HEK293 (cell line): ENCODE measurements around the gene MMS19.
A peak's percentile ranks its signal among the peaks of the same experiment; 100 is the strongest.

Experiments used
- CTCF ChIA-PET: fragments of 350-600 bp; formaldehyde crosslinking; extraction: SDS; loops from one replicate; lab custom pipeline; 2021; ENCODE audit warnings: antibody characterized with exemption; lab: Yijun Ruan, JAX
- POLR2A ChIA-PET: fragments of 300-600 bp; formaldehyde crosslinking; extraction: SDS; loops from one replicate; lab custom pipeline; 2020; ENCODE audit warnings: antibody characterized with exemption, inconsistent platforms; lab: Yijun Ruan, JAX
- H3K27ac ChIP-seq: fragments of 200-500 bp; sonication (Bioruptor generic); 2 replicates; pipeline ENCODE4 v1.5.1; 2014; ENCODE audit warnings: low read depth, low read length, control low read depth, inconsistent platforms; ENCODE audit errors: extremely low read depth
- H3K36me3 ChIP-seq, 2 experiments: fragments of 200-500 bp in 1 of 2; sonication (Bioruptor generic) in 1 of 2; 1 replicate in 1 of 2; 2 replicates in 1 of 2; pipeline ENCODE4 v1.5.1; 2014 to 2017; ENCODE audit warnings: inconsistent platforms in 2 of 2, low read length in 2 of 2; ENCODE audit not compliant: control insufficient read depth in 2 of 2, insufficient read depth in 1 of 2
- H3K4me1 ChIP-seq: fragments of 200-500 bp; sonication (Bioruptor generic); 2 replicates; pipeline ENCODE4 v1.5.1; 2014; ENCODE audit warnings: mild to moderate bottlenecking, low read length, inconsistent platforms; ENCODE audit not compliant: control insufficient read depth, insufficient read depth
- H3K4me3 ChIP-seq: 2 replicates; pipeline ENCODE4 v1.5.1; 2011; ENCODE audit warnings: low read depth, mild to moderate bottlenecking, control low read depth, low read length, moderate library complexity
- H3K9me3 ChIP-seq: fragments of 200-500 bp; sonication (Bioruptor generic); 2 replicates; pipeline ENCODE4 v1.5.1; 2014; ENCODE audit warnings: low read depth, low read length, inconsistent platforms; ENCODE audit not compliant: control insufficient read depth, insufficient read depth
- GFI1B ChIP-seq: fragments of 450-650 bp; formaldehyde crosslinking; IDR thresholded peaks from 2 replicates; pipeline ENCODE4 v1.5.1; 2016; ENCODE audit warnings: missing biosample characterization, missing genetic modification characterization
- KLF8 ChIP-seq: fragments of 450-650 bp; formaldehyde crosslinking; IDR thresholded peaks from 2 replicates; pipeline ENCODE4 v1.5.1; 2016; ENCODE audit warnings: missing biosample characterization, missing genetic modification characterization
- OSR2 ChIP-seq: fragments of 450-650 bp; formaldehyde crosslinking; IDR thresholded peaks from 2 replicates; pipeline ENCODE4 v1.5.1; 2016; ENCODE audit warnings: missing biosample characterization, missing genetic modification characterization
- PRDM1 ChIP-seq: fragments of 450-650 bp; formaldehyde crosslinking; IDR thresholded peaks from 2 replicates; pipeline ENCODE4; 2016; ENCODE audit warnings: missing biosample characterization, missing genetic modification characterization
- SP7 ChIP-seq: fragments of 450-650 bp; formaldehyde crosslinking; IDR thresholded peaks from 2 replicates; pipeline ENCODE4 v1.5.1; 2016; ENCODE audit warnings: missing biosample characterization, missing genetic modification characterization
- ZBTB17 ChIP-seq: fragments of 450-650 bp; formaldehyde crosslinking; IDR thresholded peaks from 2 replicates; pipeline ENCODE4 v1.5.1; 2016; ENCODE audit warnings: missing biosample characterization, missing genetic modification characterization
- ZBTB20 ChIP-seq: fragments of 450-650 bp; formaldehyde crosslinking; IDR thresholded peaks from 2 replicates; pipeline ENCODE4 v1.5.1; 2016; ENCODE audit warnings: missing biosample characterization, missing genetic modification characterization
- ZBTB7A ChIP-seq: fragments of 450-650 bp; formaldehyde crosslinking; IDR thresholded peaks from 2 replicates; pipeline ENCODE4 v1.5.1; 2016; ENCODE audit warnings: low read depth, missing biosample characterization, missing genetic modification characterization
- ZEB2 ChIP-seq: fragments of 450-650 bp; formaldehyde crosslinking; IDR thresholded peaks from 2 replicates; pipeline ENCODE4 v1.5.1; 2016; ENCODE audit warnings: missing biosample characterization, missing genetic modification characterization
- ZFP3 ChIP-seq: fragments of 450-650 bp; formaldehyde crosslinking; IDR thresholded peaks from 2 replicates; pipeline ENCODE4 v1.5.1; 2016; ENCODE audit warnings: low read depth, missing biosample characterization, missing genetic modification characterization
- ZFP37 ChIP-seq: fragments of 450-650 bp; formaldehyde crosslinking; IDR thresholded peaks from 2 replicates; pipeline ENCODE4 v1.5.1; 2016; ENCODE audit warnings: missing biosample characterization, missing genetic modification characterization
- ZNF10 ChIP-seq: fragments of 450-650 bp; formaldehyde crosslinking; IDR thresholded peaks from 2 replicates; pipeline ENCODE4 v1.5.1; 2017; ENCODE audit warnings: missing biosample characterization, missing genetic modification characterization
- ZNF157 ChIP-seq: fragments of 450-650 bp; formaldehyde crosslinking; IDR thresholded peaks from 2 replicates; pipeline ENCODE4 v1.5.1; 2016; ENCODE audit warnings: missing biosample characterization, missing genetic modification characterization
- ZNF175 ChIP-seq: fragments of 450-650 bp; formaldehyde crosslinking; IDR thresholded peaks from 2 replicates; pipeline ENCODE4 v1.5.1; 2016; ENCODE audit warnings: missing biosample characterization, missing genetic modification characterization
- ZNF211 ChIP-seq: fragments of 450-650 bp; formaldehyde crosslinking; IDR thresholded peaks from 2 replicates; pipeline ENCODE4 v1.5.1; 2016; ENCODE audit warnings: low read depth, missing biosample characterization, missing genetic modification characterization
- ZNF239 ChIP-seq: fragments of 450-650 bp; formaldehyde crosslinking; IDR thresholded peaks from 2 replicates; pipeline ENCODE4 v1.5.1; 2016; ENCODE audit warnings: missing biosample characterization, missing genetic modification characterization
- ZNF341 ChIP-seq: fragments of 450-650 bp; formaldehyde crosslinking; IDR thresholded peaks from 2 replicates; pipeline ENCODE4; 2016; ENCODE audit warnings: low read depth, missing biosample characterization, missing genetic modification characterization
- ZNF394 ChIP-seq: fragments of 450-650 bp; formaldehyde crosslinking; IDR thresholded peaks from 2 replicates; pipeline ENCODE4 v1.5.1; 2016; ENCODE audit warnings: missing biosample characterization, missing genetic modification characterization, mild to moderate bottlenecking, moderate library complexity, borderline replicate concordance
- ZNF404 ChIP-seq: fragments of 450-650 bp; formaldehyde crosslinking; IDR thresholded peaks from 2 replicates; pipeline ENCODE4 v1.5.1; 2017; ENCODE audit warnings: missing biosample characterization, missing genetic modification characterization
- ZNF433 ChIP-seq: fragments of 450-650 bp; formaldehyde crosslinking; IDR thresholded peaks from 2 replicates; pipeline ENCODE4 v1.5.1; 2016; ENCODE audit warnings: missing biosample characterization, missing genetic modification characterization, low read depth
- ZNF521 ChIP-seq: fragments of 450-650 bp; formaldehyde crosslinking; IDR thresholded peaks from 2 replicates; pipeline ENCODE4 v1.5.1; 2017; ENCODE audit warnings: missing biosample characterization, mild to moderate bottlenecking, missing genetic modification characterization
- ZNF530 ChIP-seq: fragments of 450-650 bp; formaldehyde crosslinking; IDR thresholded peaks from 2 replicates; pipeline ENCODE4 v1.5.1; 2016; ENCODE audit warnings: low read depth, missing biosample characterization, missing genetic modification characterization
- ZNF571 ChIP-seq: fragments of 450-650 bp; formaldehyde crosslinking; IDR thresholded peaks from 2 replicates; pipeline ENCODE4 v1.5.0; 2017; ENCODE audit warnings: missing biosample characterization, missing genetic modification characterization
- ZNF658 ChIP-seq: fragments of 450-650 bp; formaldehyde crosslinking; IDR thresholded peaks from 2 replicates; pipeline ENCODE4; 2016; ENCODE audit warnings: missing biosample characterization, missing genetic modification characterization
- ZNF837 ChIP-seq: fragments of 450-650 bp; formaldehyde crosslinking; IDR thresholded peaks from 2 replicates; pipeline ENCODE4 v1.5.1; 2016; ENCODE audit warnings: missing biosample characterization, missing genetic modification characterization
- ZSCAN23 ChIP-seq: fragments of 450-650 bp; formaldehyde crosslinking; IDR thresholded peaks from 2 replicates; pipeline ENCODE4 v1.5.1; 2016; ENCODE audit warnings: missing biosample characterization, missing genetic modification characterization
- ZSCAN30 ChIP-seq: fragments of 450-650 bp; IDR thresholded peaks from 2 replicates; pipeline ENCODE4 v1.5.1; 2018; ENCODE audit warnings: missing biosample characterization, mild to moderate bottlenecking, missing genetic modification characterization, moderate library complexity
- TF ChIP-seq, protein P1 (sequence below): fragments of 450-650 bp; formaldehyde crosslinking; IDR thresholded peaks from 2 replicates; pipeline ENCODE4 v1.5.1; 2017; ENCODE audit warnings: missing biosample characterization, missing genetic modification characterization
- TF ChIP-seq, protein P2 (sequence below): fragments of 450-650 bp; formaldehyde crosslinking; IDR thresholded peaks from 2 replicates; pipeline ENCODE4 v1.5.1; 2016; ENCODE audit warnings: missing biosample characterization, missing genetic modification characterization
- TF ChIP-seq, protein P3 (sequence below): fragments of 450-650 bp; formaldehyde crosslinking; IDR thresholded peaks from 2 replicates; pipeline ENCODE4 v1.5.1; 2016; ENCODE audit warnings: missing biosample characterization, missing genetic modification characterization
- TF ChIP-seq, protein P4 (sequence below): fragments of 450-650 bp; formaldehyde crosslinking; IDR thresholded peaks from 2 replicates; pipeline ENCODE4 v1.5.1; 2016; ENCODE audit warnings: missing biosample characterization, missing genetic modification characterization

MMS19 gene

DNA sequence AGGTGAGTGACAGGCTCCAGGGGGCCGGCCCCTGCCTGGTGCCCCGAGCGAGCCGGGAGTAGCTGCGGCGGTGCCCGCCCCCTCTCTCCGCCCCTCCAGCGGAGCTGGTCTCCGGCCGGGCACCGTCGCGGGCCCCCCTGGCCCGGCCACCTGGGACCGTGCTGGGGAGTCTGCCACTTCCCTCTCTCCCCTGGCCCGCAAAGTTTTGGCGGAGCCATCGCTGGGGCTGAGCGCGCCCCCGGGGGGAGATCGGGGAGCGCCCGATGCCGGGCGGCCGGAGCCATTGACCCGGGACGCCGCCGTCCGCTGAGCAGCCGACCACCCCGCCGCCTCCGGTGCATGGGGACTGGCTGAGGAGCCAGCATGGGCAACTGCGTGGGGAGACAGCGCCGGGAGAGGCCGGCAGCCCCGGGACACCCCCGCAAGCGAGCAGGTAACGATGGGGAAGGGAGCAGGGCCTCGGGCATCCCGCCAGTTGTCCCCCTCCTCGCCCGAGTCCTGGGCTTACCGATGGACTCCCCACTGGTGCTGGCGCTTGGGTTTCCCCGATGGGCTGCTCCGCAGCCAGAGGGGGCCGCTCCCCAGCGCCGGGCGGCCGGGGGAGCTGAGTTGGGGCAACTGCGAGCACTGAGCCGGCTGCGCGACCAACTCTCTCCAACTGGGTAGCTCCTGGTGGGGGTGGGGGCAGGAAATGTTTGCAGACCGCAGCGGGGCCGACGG, 779 bp upstream of the MMS19 start, which contains the start of gene UBTD1:
TSS of gene UBTD1 (plus strand) at position 84 of the 720 bp plus-strand sequence. CDS start at position 364, 280 bp downstream.
- H3K27ac ChIP-seq: peak within 1 kb of the TSS; percentile 89
- no peak for TF ChIP-seq ZNF521
- no peak for TF ChIP-seq ZFP3 (tag by site-specific recombination)
- no peak for TF ChIP-seq ZNF530 (tag by site-specific recombination)
- peak; percentile 82 for TF ChIP-seq ZSCAN30
- no peak for TF ChIP-seq PRDM1
- peak; percentile 41; the same call in 1 of the 2 replicates for TF ChIP-seq ZFP37 (tag by site-specific recombination)
- no peak for TF ChIP-seq ZNF211 (tag by site-specific recombination)
- TF ChIP-seq KLF8 (tag by site-specific recombination): no peak
- no peak for TF ChIP-seq ZNF571 (tag by site-specific recombination)
- TF ChIP-seq ZNF404 (tag by site-specific recombination): no peak
- TF ChIP-seq, protein P1, sequence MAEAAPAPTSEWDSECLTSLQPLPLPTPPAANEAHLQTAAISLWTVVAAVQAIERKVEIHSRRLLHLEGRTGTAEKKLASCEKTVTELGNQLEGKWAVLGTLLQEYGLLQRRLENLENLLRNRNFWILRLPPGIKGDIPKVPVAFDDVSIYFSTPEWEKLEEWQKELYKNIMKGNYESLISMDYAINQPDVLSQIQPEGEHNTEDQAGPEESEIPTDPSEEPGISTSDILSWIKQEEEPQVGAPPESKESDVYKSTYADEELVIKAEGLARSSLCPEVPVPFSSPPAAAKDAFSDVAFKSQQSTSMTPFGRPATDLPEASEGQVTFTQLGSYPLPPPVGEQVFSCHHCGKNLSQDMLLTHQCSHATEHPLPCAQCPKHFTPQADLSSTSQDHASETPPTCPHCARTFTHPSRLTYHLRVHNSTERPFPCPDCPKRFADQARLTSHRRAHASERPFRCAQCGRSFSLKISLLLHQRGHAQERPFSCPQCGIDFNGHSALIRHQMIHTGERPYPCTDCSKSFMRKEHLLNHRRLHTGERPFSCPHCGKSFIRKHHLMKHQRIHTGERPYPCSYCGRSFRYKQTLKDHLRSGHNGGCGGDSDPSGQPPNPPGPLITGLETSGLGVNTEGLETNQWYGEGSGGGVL (tag by site-specific recombination): peak; percentile 57; the same call in 1 of the 2 replicates
- no peak for TF ChIP-seq OSR2 (tag by site-specific recombination)
- no peak for TF ChIP-seq ZNF837 (tag by site-specific recombination)
- TF ChIP-seq, protein P2, sequence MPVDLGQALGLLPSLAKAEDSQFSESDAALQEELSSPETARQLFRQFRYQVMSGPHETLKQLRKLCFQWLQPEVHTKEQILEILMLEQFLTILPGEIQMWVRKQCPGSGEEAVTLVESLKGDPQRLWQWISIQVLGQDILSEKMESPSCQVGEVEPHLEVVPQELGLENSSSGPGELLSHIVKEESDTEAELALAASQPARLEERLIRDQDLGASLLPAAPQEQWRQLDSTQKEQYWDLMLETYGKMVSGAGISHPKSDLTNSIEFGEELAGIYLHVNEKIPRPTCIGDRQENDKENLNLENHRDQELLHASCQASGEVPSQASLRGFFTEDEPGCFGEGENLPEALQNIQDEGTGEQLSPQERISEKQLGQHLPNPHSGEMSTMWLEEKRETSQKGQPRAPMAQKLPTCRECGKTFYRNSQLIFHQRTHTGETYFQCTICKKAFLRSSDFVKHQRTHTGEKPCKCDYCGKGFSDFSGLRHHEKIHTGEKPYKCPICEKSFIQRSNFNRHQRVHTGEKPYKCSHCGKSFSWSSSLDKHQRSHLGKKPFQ (tag by site-specific recombination): no peak
- TF ChIP-seq ZNF433 (tag by site-specific recombination): no peak
- no peak for TF ChIP-seq SP7
- TF ChIP-seq, protein P3, sequence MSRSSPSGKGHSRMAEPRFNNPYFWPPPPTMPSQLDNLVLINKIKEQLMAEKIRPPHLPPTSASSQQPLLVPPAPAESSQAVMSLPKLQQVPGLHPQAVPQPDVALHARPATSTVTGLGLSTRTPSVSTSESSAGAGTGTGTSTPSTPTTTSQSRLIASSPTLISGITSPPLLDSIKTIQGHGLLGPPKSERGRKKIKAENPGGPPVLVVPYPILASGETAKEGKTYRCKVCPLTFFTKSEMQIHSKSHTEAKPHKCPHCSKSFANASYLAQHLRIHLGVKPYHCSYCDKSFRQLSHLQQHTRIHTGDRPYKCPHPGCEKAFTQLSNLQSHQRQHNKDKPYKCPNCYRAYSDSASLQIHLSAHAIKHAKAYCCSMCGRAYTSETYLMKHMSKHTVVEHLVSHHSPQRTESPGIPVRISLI (tag by site-specific recombination): no peak
- no peak for TF ChIP-seq ZNF658 (tag by site-specific recombination)
- no peak for TF ChIP-seq ZNF10 (tag by site-specific recombination)
- TF ChIP-seq ZSCAN23 (tag by site-specific recombination): no peak
- TF ChIP-seq ZNF394 (tag by site-specific recombination): peak; percentile 99
- TF ChIP-seq ZBTB7A (tag by site-specific recombination): peak; percentile 13; the same call in 1 of the 2 replicates
- no peak for TF ChIP-seq ZNF157
- TF ChIP-seq ZNF239 (tag by site-specific recombination): no peak
- TF ChIP-seq GFI1B (tag by site-specific recombination): no peak
- TF ChIP-seq ZEB2 (tag by site-specific recombination): peak; percentile 36
- TF ChIP-seq ZNF175 (tag by site-specific recombination): no peak
- TF ChIP-seq, protein P4, sequence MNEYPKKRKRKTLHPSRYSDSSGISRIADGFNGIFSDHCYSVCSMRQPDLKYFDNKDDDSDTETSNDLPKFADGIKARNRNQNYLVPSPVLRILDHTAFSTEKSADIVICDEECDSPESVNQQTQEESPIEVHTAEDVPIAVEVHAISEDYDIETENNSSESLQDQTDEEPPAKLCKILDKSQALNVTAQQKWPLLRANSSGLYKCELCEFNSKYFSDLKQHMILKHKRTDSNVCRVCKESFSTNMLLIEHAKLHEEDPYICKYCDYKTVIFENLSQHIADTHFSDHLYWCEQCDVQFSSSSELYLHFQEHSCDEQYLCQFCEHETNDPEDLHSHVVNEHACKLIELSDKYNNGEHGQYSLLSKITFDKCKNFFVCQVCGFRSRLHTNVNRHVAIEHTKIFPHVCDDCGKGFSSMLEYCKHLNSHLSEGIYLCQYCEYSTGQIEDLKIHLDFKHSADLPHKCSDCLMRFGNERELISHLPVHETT: no peak
- TF ChIP-seq ZBTB20 (tag by site-specific recombination): peak; percentile 55; the same call in 1 of the 2 replicates
- TF ChIP-seq ZBTB17 (tag by site-specific recombination): peak; percentile 10; the same call in 1 of the 2 replicates
- peak; percentile 54; the same call in 1 of the 2 replicates for TF ChIP-seq ZNF341 (tag by site-specific recombination)

More for the DNA sequence above, 779 bp upstream of the MMS19 start, which contains the start of gene UBTD1:
- 0 out of 3 replicates have a peak, but pooled peaks cover 0 to 3% of the 10 kb centered on the region in 2 experiments for H3K36me3 ChIP-seq
- no peaks in the 10 kb centered on the region for H3K9me3 ChIP-seq
- peak within 1 kb of the TSS; percentile 88 for H3K4me3 ChIP-seq
- POLR2A ChIA-PET: interaction anchor here (0.9 to 1.1 kb wide), 6 partner anchors 9 to 444 kb away, joined by 3 to 5 read pairs (median 3); no protein-coding TSS in a partner anchor
- peaks cover 16% of the 10 kb centered on the region for H3K4me1 ChIP-seq
- CTCF ChIA-PET: interaction anchor here (0.7 to 3.1 kb wide), 6 partner anchors 9 to 179 kb away, joined by 3 to 22 read pairs (median 6); no protein-coding TSS in a partner anchor
